Activated T-cell treated with anti-CD3 and anti-CD28 coated beads, Interleukin-2, amount 50 U/mL, for 4 hours (primary cell): ENCODE measurements around the gene MYL11. TPM values are rescaled to one million over a fixed set of nuclear protein-coding genes. Genes with fewer than 3 reads are reported as not detected.

ENCODE experiments used
- ATAC-seq, 2 donors: fragments of 200-7000 bp; cut with Tn5 transposase; one replicate each; pipeline ENCODE4 v1.10.0; 2021
- DNase-seq: peaks from one replicate; pipeline ENCODE4 v3.0.0-alpha.2; 2020
- H3K27me3 Mint-ChIP-seq: one replicate; pipeline ENCODE4 v1.8.0; 2021; ENCODE audit warnings: low read depth, mixed read lengths
- H3K36me3 Mint-ChIP-seq: one replicate; pipeline ENCODE4 v1.8.0; 2022; ENCODE audit warnings: mixed read lengths; ENCODE audit not compliant: insufficient read depth
- H3K4me1 Mint-ChIP-seq: one replicate; pipeline ENCODE4 v1.8.0; 2021; ENCODE audit warnings: low read depth, mixed read lengths
- H3K4me3 Mint-ChIP-seq: one replicate; pipeline ENCODE4 v1.8.0; 2021; ENCODE audit warnings: mild to moderate bottlenecking, moderate library complexity, mixed read lengths
- H3K9me3 Mint-ChIP-seq: one replicate; pipeline ENCODE4 v1.8.0; 2021; ENCODE audit warnings: mixed read lengths
- total RNA-seq, 3 donors: library from RNA; stranded (reverse); gene quantifications; one replicate each; pipeline ENCODE4 v1.2.1, GENCODE V29; 2021

MYL11 gene
- total RNA-seq, 3 donors from 2014 or later, result 0.76 TPM; not detected in 2

GRCh38 chr16:30407804-30408534 lies 33.4 kb downstream of the MYL11 start:
- Mint-ChIP-seq H3K9me3 (no peaks in the 10 kb centered on the region), H3K4me3 (peak overlapping the region; percentile 88), H3K4me1 (peaks cover 24% of the 10 kb centered on the region), H3K27me3 (no peaks in the 10 kb centered on the region), H3K36me3 (peaks cover 6% of the 10 kb centered on the region)
- ATAC-seq (no peak), DNase-seq (no peak)

GRCh38 chr16:30409125-30410060 lies 34.8 kb downstream of the MYL11 start:
- peaks cover 11% of the 10 kb centered on the region for H3K36me3 Mint-ChIP-seq
- H3K27me3 Mint-ChIP-seq, result no peaks in the 10 kb centered on the region
- DNase-seq (peak; percentile 95), ATAC-seq (peak; percentile 48 to 51)
- H3K9me3 Mint-ChIP-seq, result no peaks in the 10 kb centered on the region
- H3K4me1 Mint-ChIP-seq, result peaks cover 24% of the 10 kb centered on the region
- H3K4me3 Mint-ChIP-seq, result peak overlapping the region; percentile 88

GRCh38 chr16:30413112-30413806 lies 38.7 kb downstream of the MYL11 start:
- ATAC-seq, result no peak
- H3K4me1 Mint-ChIP-seq, result peaks cover 32% of the 10 kb centered on the region
- H3K27me3 Mint-ChIP-seq, result no peaks in the 10 kb centered on the region

GRCh38 chr16:30414159-30414558 lies 39.6 kb downstream of the MYL11 start:
- H3K36me3 Mint-ChIP-seq, result peaks cover 16% of the 10 kb centered on the region
- DNase-seq, result no peak
- no peaks in the 10 kb centered on the region for H3K9me3 Mint-ChIP-seq
- peaks cover 30% of the 10 kb centered on the region for H3K4me1 Mint-ChIP-seq
- H3K4me3 Mint-ChIP-seq, result no peak overlapping the region
- H3K27me3 Mint-ChIP-seq, result no peaks in the 10 kb centered on the region
- ATAC-seq, result no peak

More at GRCh38 chr16:30413112-30413806, 38.7 kb downstream of the MYL11 start:
- no peak for DNase-seq
- no peaks in the 10 kb centered on the region for H3K9me3 Mint-ChIP-seq
- peaks cover 16% of the 10 kb centered on the region for H3K36me3 Mint-ChIP-seq
- H3K4me3 Mint-ChIP-seq, result no peak overlapping the region

- Mint-ChIP-seq H3K9me3 (no peaks in the 10 kb centered on the region), H3K27me3 (no peaks in the 10 kb centered on the region), H3K4me1 (peaks cover 23% of the 10 kb centered on the region), H3K36me3 (peaks cover 24% of the 10 kb centered on the region), H3K4me3 (no peak overlapping the region)
- ATAC-seq (no peak), DNase-seq (no peak)
These were observed 41.5 kb downstream of the MYL11 start for GRCh38 chr16:30416047-30416603.

- peaks cover 23% of the 10 kb centered on the region for H3K4me1 Mint-ChIP-seq
- H3K36me3 Mint-ChIP-seq, result peaks cover 29% of the 10 kb centered on the region
- no peak for ATAC-seq
- DNase-seq, result no peak
- H3K27me3 Mint-ChIP-seq, result no peaks in the 10 kb centered on the region
- peak overlapping the region; percentile 57 for H3K4me3 Mint-ChIP-seq
- no peaks in the 10 kb centered on the region for H3K9me3 Mint-ChIP-seq
These were observed 42.3 kb downstream of the MYL11 start for GRCh38 chr16:30416624-30417528.

GRCh38 chr16:30417529-30418349 lies 43.1 kb downstream of the MYL11 start:
- Mint-ChIP-seq H3K9me3 (no peaks in the 10 kb centered on the region), H3K36me3 (peaks cover 28% of the 10 kb centered on the region), H3K4me3 (peak overlapping the region; percentile 65), H3K27me3 (no peaks in the 10 kb centered on the region), H3K4me1 (peaks cover 19% of the 10 kb centered on the region)
- peak; percentile 83 to 92 for ATAC-seq
- peak; percentile 84 for DNase-seq

GRCh38 chr16:30418350-30419181 lies 44.0 kb downstream of the MYL11 start:
- ATAC-seq, result no peak
- H3K27me3 Mint-ChIP-seq, result no peaks in the 10 kb centered on the region
- peaks cover 19% of the 10 kb centered on the region for H3K4me1 Mint-ChIP-seq
- peak overlapping the region; percentile 65 for H3K4me3 Mint-ChIP-seq
- no peaks in the 10 kb centered on the region for H3K9me3 Mint-ChIP-seq
- DNase-seq, result no peak
- H3K36me3 Mint-ChIP-seq, result peaks cover 29% of the 10 kb centered on the region

- H3K9me3 Mint-ChIP-seq, result no peaks in the 10 kb centered on the region
- no peak for ATAC-seq
- H3K4me1 Mint-ChIP-seq, result peaks cover 16% of the 10 kb centered on the region
- H3K4me3 Mint-ChIP-seq, result no peak overlapping the region
- DNase-seq, result no peak
- no peaks in the 10 kb centered on the region for H3K27me3 Mint-ChIP-seq
- peaks cover 35% of the 10 kb centered on the region for H3K36me3 Mint-ChIP-seq
These were observed 46.4 kb downstream of the MYL11 start for GRCh38 chr16:30421010-30421409.
